Stimulated activated CD8-positive, alpha-beta memory T cell treated with anti-CD3 and anti-CD28 coated beads, Interleukin-15, amount 100 ng/mL, for 4 hours (primary cell): ENCODE results near the gene CYB5RL.

Source experiments
- DNase-seq, 2 donors: peaks; one replicate each; pipeline ENCODE4 v3.0.0-alpha.2; 2020; ENCODE audit warnings: low read depth in 2 of 2

Gene CYB5RL

DNA sequence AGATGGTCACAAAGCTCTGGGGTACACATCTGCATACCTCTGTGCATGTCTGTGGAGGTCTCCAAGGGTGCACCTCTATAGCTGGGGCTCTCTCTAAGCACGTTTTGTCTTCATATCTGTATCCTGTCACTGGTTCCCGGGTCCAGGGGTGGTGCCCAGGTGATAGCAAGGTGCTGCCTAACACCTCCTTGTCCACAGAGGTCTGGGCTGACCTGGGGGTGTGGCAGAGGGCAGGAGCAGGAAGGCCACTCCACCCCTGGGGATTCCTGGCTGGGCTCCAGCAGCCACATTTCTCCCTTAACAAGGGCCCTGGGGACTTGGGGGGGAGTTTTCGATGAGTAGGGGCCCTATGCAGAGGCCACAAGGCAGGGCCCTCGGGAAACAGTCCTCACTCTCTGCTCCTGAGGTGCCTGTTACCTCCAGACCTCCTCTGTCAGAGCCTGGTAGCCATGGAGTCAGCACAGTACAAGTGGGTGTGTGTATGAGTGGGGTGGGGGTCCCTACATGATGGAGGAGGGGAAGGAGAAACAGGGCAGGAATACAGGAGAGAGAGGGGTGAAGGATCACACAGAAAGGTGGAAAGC, 40.0 kb downstream of the CYB5RL start:
- no peak for DNase-seq

DNA sequence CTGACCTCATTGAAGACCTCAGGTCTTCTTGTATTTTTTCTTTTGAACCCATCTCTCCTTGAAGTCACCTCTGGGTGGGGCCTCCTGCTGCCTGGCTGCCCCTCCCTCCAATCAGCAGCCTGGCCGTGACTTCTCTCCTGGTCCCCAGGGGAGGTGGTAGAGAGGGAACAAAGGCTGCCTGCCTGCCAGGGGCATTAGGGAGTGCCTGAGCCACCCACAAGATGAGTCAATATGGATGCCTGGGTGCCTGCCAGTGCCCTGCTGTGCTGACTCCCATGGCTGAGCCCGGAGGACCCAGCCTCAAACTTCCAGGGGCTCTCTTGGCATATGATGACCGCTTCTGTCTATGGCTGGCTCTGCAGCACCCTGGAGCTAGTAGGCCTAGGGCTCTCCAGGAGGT, 41.8 kb downstream of the CYB5RL start:
- DNase-seq, result no peak

DNA sequence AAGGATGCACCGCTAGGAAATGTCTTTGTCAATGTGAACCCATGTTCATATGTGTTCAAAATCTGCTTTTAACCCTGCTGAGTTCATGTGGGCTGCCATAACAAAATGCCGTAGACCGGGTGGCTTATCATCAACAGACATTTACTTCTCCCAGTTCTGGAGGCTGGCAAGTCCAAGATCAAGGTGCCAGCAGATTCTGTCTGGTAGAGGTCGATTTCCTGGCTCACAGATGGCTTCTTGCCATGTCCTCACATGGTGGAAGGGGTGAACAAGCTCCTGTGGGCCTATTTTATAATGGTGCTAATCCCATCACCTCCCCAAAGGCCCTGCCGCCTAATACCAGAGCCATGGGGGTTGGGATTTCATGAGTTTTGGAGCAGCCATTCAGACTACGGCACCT, 42.4 kb downstream of the CYB5RL start:
- no peak for DNase-seq

DNA sequence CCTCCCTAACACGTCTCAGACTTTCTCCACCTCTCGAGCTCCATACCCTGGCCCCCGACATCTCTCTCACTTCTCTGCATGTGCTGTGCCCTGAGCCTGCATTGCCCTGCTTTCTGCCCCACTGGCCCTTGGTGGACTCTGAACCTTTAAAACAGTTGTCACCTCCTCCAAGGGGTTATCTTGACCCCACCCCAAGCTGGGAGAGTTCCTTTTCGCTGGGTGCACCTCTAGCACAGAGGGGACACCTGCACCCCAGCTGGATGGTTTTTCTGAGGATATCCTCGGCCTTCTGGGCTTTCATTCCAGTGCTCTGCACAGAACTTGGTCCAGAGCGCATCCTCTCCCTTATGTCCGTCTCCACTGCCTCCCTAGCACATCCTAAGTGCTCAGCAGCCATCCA, 42.8 kb downstream of the CYB5RL start:
- DNase-seq, result no peak

DNA sequence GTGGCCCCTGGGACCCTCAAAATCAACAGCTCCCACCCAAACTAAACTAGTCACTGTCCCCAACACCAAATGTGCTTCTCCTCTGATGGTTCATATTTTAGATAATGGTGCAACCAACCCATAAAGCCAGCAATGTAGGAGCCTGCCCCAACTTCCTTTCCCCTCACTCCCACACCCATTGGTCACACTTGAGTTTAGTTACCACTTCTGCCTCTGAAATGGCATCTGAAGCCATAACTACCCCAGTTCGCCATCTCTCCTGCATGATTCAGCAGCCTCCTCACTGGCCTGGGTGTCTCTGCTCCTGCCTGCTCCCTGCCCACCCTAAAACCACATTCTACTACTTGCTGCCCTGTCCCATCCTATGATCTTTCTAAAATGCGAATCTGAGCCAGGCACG, 43.6 kb downstream of the CYB5RL start:
- DNase-seq, result no peak

DNA sequence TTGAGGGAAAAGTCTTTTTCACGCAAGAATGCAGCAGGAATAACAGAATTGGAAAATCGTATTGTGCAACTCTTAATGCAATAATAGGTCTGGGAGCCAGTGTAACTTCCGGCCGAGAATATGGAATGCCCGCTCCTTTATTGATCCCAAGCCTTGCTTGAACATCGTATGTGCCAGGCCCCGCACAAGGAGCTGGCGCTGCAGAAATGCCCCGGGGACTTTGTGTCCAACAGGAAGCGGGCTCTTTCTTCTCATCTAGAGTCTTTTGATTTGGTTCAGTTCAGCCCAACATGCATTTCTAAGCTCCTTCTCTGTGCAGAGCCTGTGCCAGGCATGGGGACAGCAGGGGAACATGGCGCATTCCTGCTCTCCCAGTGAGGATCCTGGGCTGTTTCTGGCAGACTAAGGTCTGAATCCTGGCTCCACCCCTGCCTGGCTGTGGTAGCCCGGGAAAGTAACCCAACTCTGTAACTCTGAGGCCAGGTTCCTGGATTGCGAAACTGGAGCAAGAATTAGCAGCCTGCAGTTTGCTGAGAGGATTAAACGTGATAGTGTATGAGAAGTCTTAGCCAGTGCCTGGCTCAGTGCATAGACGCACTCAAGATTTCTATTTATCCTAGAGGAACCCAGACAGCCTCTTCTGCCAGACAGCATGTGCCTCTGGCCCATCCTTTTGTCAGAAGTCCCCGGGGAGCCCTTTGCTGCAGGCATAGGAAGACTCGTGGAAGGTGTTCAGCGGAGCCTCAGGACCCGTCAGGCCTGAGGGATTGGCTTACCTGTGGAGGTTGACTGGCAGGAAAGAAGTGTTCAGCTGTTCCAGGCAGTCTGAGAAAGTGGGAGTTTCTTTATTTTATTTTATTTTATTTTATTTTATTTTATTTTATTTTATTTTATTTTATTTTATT, 46.0 kb downstream of the CYB5RL start:
- no peak for DNase-seq

DNA sequence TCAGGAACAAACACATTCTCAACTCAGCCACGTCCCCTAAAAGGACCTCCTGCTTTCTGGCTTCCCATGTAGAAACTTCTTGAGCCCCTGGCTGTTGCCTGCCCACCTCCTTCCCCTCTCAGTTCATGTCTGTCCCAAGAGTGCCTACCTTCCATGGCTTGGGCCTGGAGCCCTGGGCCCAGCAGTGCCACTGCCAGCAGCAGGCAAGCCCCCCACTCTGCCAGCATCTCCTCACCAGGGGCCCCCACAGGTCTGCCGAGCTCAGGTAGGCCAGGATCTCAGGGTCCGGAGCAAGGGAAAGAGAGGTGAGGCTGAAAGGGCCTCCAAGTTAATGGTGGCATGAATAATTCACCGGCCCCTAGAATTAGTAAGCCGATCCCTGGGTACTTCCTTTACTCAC, 47.1 kb downstream of the CYB5RL start, which contains the start of gene CDCP2:
Gene CDCP2 (minus strand): TSS at position 305 of the 400 bp plus-strand sequence. CDS start 78 bp downstream, at position 227.
- DNase-seq, result no peak

DNA sequence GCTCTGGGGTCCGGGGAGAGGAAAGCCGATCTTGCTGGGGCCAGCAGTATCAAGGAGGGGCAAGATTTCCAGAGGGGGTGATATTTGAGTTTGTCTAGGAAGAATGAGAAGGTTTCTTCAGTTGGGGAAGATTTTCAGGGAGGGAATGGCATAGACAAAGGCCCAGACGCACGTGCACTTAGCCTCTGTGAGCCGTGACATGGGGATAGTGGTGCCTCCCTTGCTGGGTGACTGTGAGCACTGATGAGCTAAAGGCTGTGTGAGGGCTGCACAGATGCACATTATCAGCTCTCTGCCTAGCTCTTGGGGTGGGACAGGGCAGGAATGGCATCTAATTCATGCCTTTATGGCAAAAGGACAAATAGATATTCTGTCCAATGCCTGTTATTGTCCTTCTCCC, 48.8 kb downstream of the CYB5RL start:
- DNase-seq, result no peak
